Activated naive CD4-positive, alpha-beta T cell (primary cell): ENCODE data around the gene MAJIN.

ENCODE experiments used
- DNase-seq, 4 experiments: peaks; one replicate each; lab custom pipeline; 2025; lab: John Stamatoyannopoulos, UW

The MAJIN gene

GRCh38 chr11:64892411-64892831 lies 79.5 kb downstream of the MAJIN start:
- no peak for DNase-seq

GRCh38 chr11:64891880-64892279 lies 80.0 kb downstream of the MAJIN start:
- DNase-seq, result no peak

- DNase-seq, result no peak
Observed at GRCh38 chr11:64891215-64891848, 80.6 kb downstream of the MAJIN start.

GRCh38 chr11:64890522-64890939 lies 81.4 kb downstream of the MAJIN start:
- DNase-seq, result no peak

GRCh38 chr11:64888729-64889511 lies 83.0 kb downstream of the MAJIN start:
- no peak for DNase-seq

- DNase-seq, result no peak
Observed at GRCh38 chr11:64888406-64888728, 83.5 kb downstream of the MAJIN start.
